GM12891 (cell line): ENCODE data around the gene ZBTB20.

ENCODE experiments used
- POLR2A ChIP-seq: IDR thresholded peaks from 2 replicates; pipeline ENCODE4 v1.6.1; 2011; ENCODE audit warnings: low read depth, low read length, control low read depth
- POLR2AphosphoS5 ChIP-seq: IDR thresholded peaks from 2 replicates; pipeline ENCODE4 v1.6.1; 2011; ENCODE audit warnings: low read depth, low read length, control low read depth
- TAF1 ChIP-seq: IDR thresholded peaks from 2 replicates; pipeline ENCODE4 v1.6.1; 2011; ENCODE audit warnings: low read depth, low read length, control low read depth

GRCh38 chr3:114958930-114959329, 188.2 kb downstream of the ZBTB20 start:
- no peak for TF ChIP-seq TAF1
- no peak for TF ChIP-seq POLR2AphosphoS5
- no peak for TF ChIP-seq POLR2A
